T-helper 2 cell treated with Interferon-gamma antibody and Interleukin-4, amounts not matched to agents 100 ng/mL and 5 ng/mL, for 36 hours (primary cell): Measurements from ENCODE around the gene PCARE. TPM values are rescaled to one million over a fixed set of nuclear protein-coding genes. Genes with fewer than 3 reads are reported as not detected.

Experiments used
- intact Hi-C: fragments of 100-400 bp; cut with micrococcal nuclease; formaldehyde crosslinking; loops from one replicate; pipeline ENCODE4 v1.15.1; 2023
- total RNA-seq: library from RNA; stranded (reverse); gene quantifications from 2 replicates; pipeline ENCODE4 v1.2.3, GENCODE V29; 2022

PCARE gene
- total RNA-seq, 1 donor from 2014 or later, result not detected

DNA sequence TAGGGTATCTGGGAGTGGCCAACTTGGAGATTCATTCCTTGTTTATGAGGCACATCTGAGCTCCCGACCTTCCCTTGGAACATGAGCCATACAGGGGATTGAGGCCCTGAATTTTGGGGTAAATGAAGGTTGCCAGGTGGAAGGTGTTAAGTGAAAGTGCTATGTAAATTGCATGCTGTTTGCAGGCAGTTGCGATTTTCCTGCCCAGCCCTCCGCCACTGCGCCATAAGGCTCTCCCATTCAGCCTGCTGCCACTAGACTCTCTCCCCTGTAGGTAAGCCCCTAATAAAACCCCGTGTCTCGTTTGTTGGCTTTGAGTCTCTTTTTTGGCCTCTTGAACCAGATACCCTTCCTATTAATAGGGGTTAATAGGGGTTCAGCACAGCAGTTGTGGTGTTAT is 33.8 kb downstream of the PCARE start:
- intact Hi-C loops, result no loop called here

DNA sequence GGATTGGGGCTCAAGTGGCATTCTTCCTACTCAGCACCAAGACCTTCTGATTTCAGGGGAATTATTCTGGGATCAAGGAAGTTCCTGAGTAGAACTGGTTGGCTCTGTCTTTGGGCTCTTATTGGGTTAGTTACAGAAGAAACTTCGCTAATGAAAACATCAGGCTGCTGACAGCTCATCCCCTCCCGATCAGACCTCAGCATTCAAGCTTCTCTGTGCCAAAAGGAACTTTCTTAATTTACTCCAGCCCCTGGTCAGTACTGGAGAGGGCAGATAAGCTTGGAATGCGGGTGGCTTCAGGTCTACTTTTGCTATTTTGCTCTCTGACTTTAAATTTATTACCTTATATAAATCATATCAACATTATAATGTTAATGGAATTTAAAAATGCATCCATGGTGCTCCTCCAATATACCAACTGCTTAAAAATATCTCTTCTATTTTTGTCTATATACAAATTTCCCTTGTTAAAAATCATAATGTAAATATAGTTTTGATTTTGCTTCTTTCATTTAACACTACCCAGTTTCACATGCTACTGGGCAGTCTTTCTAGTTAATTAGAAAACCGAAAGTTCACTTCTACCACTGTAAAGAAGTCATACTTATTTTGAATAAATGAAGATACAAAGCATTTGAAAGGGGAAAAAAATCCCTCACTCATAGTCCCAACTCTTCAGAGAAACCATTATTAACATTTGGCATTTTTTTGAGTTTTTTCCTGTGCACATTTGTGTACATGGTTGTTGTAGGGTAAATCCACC is 34.4 kb downstream of the PCARE start:
- intact Hi-C loops, result no loop called here

DNA sequence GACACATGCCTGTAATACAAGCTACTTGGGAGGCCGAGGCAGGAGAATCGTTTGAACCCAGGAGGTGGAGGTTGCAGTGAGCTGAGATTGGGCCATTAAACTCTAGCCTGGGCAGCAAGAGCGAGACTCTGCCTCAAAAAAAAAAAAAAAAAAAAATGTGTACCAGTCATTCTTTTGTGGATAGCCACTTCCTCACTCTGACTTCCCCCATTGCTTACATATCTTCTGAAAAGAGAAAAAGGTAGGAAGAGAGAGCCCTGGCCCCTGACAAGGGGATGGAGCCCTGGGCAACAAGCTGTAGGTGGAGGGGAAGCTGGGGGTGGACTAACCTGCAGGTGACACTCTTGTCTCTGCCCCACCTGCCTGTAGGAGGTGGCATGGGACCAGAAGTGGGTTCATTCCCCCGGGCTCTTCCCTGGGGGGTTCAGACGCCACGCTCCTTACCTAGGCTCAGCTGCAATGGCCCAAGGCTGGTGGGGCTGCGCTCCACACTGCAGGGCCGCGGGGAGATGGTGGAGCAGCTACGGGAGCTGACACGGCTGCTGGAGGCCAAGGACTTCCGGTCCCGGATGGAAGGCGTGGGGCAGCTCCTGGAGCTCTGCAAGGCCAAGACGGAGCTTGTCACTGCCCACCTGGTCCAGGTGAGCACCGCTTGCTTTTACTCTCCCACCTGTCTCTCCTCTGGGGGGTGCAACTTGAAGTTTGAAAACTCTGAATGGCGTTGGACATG is 39.1 kb downstream of the PCARE start:
- intact Hi-C loops, result no loop called here

DNA sequence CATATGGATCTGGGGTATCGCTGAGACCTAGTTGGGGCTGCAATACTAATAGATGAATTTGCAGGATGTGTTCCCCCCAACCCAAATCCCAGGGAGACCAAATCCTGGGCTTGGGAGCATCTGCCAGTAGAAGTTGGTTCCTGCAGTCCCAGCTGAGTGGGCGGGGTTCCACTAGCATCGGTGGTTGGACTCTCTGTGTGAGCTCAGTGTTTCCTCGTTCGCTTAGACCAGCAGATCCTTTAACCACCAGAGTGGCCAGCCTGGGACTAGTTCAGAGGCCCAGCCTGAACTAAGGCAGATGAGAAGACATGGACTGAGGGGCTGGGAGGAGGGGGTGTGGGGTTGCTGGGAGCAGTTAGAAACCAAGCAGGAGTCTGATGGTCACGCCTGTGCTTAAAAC is 40.7 kb downstream of the PCARE start:
- intact Hi-C loops, result no loop called here

DNA sequence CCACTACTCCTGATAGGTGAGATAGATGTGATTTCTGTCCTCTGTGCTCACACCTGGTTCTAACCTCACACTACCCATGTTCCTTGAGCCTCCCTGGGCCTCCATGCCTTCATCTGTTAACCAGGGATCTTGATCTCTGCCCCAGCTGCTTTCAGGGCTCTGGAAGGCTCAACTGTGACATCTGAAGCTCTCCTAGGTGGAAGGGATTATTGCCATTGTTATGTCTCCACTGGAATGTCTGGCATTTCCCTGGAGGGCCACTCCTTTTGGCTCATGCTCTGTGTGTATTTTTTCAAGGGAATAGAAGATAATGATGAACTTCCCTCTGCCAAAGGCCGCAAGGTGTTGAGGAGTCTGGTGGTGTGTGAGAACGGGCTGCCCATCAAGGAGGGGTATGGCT is 41.2 kb downstream of the PCARE start:
- intact Hi-C loops, result no loop called here

DNA sequence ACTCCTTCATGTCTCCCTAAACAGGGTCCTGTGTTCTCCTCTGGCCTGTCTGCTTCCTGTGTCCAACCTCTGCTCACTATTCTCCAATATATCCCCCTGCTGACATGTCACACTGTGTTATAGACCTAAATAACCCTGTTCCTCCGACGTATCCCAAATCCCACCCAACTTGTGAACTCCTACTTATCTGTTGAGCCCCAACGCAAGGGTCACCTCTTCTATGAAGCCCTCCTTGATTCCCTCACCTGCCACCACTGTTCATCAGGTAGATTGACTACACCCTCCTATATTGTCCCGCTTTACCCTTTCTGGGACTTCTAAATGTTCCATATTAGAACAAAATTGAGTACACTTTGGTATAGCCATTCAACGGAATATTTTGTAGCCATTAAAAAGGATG is 42.1 kb downstream of the PCARE start:
- intact Hi-C loops, result no loop called here

DNA sequence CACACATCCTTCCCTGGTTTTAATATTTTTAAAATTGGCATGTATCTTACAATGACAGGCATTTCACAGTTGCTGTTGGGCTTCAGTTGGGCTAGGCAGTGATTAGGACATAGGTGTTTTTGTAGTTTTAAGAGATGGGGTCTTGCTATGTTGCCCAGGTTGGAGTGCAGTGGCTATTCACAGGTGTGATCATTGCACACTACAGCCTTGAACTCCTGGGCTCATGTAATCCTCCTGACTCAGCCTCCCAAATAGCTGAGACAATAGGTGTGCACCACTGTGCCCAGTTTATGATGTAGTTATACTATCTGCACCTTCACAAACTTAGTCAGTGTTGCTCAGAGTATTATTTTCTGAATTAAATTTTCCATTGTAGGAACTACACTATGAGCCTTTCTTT is 43.3 kb downstream of the PCARE start:
- intact Hi-C loops, result no loop called here

DNA sequence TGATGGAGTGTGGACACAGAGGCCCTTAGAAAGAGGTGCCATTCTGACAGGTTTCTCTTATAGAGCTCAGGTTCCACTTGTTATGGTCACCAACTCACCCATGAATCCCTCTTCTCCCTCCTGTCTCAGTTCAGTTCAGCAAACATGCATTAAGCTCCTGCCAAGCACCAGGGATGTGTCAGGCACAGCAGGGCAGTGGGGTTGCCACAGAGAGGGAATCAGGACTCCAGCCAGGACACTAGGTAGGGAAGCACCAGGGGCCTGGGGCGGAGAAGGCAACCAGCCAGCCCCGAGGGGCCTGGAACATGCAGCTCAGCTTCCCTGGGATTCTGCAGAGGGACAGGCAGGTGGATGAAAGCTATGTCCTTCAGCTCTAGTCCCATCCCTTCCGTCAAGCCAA is 48.6 kb downstream of the PCARE start:
- intact Hi-C loops, result no loop called here

DNA sequence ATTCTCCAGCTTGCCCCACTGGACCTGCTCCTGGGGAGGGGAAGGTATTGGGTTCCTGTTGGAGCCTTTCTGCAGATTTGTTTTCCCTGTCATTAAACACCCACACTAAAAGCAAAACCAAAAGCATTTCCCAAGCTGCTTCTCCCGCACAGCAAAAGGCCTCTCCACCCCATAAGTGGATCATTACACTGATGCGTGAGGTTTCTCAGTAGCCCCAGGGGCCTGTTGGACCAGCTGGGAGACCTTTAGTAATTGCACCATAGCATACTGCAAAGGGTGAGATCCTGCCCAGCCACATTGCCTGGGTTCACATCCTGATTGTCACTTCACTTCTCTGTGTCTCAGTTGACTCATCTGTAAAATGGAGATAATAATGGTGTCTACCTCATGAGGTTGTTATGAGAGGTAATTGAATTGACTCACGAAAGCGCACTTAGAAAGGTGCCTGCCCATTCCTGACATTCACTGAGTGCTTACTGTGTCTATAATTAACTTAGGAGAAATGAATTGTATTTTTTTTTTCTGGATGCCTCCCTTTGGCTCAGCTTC is 49.4 kb downstream of the PCARE start:
- intact Hi-C loops, result no loop called here

DNA sequence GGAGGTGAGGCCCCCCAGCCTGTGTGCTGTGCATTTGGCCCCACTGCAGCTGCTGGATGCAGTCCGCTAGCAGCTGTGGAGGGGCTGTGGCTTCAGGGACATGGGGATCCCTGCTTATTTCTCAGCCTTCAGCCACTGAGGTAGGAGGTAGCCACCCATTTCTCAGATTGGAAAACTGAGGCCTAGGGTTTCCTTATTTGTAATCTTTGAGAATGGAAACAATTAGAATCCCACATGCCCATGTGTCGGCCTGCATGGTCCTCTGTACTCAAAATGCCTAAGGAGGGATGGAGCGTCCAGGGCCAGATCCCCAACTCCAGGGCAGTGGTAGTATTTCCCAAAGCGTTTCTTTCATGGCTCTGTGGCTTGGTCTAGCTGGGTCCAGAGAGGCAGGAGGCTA is 51.1 kb downstream of the PCARE start:
- intact Hi-C loops, result no loop called here

DNA sequence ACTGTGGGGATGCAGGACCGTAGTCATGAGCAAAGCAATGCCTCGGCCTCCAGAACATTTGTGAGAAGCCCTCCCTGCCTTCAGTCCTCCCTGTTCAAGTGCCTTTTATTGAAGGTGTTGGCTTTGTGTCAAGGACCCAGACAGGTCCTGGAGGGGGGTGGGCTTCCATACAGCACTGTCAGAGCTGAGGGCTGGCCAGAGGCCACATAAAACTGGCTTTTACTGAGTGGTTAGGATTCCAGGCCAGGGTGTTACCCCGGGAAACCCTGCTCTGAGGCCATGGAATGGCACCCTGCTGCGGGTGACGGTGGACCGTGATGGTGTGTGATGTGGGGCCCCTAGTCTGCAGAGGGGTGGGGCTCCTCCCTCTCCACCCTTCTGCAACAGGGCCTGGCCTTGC is 51.6 kb downstream of the PCARE start:
- intact Hi-C loops, result no loop called here

DNA sequence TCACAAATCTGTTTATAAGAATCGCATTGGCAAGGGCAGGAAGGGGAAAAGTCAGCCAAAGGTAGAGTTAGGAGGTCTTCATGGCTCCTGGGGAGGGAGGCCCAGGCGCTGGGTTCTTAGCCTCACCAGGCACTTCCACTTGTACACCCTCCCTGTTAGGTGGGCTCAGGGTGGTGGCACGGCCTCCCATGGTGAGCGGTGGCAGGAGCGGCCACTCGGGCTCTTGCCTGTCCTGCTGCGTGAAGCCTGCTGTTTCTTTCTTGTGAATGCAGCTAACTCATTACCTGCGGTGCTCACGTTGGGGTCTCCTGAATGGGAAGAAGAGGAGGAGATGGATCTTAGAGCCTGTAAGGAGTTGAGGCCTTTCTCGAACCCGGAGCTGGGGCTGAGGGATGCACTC is 52.4 kb downstream of the PCARE start:
- intact Hi-C loops, result no loop called here

DNA sequence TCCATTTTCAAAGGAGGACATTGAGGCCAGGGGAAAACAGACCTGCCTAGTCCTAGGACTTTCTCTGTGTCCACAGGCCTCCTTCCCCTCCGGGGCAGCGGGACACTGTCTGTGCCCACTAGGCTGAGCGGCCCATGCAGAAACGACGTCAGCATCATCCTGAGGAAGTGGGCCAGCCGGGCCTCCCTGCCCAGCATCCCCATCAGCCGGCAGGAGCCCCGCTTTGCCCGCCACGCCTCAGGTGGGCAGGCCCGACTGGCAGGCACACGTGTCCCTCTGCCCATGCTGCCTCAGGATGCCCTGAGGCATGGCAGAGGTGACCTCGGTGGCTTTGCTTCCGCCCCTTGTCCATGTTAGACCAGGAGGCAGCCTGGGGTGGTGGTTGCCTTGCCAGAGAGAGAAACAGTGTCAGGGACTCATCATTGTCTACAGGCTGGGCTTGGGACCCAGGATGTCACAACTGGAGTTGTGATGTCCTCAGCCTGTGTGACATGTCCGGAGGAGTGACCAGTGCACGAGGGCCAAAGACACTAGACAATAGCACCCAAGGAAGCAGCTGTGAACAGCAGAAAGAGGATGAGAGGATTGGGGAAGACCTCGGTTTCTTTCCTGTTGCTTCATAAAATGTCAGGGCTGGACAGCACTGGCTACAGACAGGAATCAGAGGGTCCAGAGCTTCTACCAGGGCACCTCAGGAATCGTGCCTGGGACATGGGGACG is 56.4 kb downstream of the PCARE start:
- intact Hi-C loops, result loop anchor here (10.0 kb wide), 1 partner anchor 203 kb away; the partner anchor contains the start of gene SPDYA

DNA sequence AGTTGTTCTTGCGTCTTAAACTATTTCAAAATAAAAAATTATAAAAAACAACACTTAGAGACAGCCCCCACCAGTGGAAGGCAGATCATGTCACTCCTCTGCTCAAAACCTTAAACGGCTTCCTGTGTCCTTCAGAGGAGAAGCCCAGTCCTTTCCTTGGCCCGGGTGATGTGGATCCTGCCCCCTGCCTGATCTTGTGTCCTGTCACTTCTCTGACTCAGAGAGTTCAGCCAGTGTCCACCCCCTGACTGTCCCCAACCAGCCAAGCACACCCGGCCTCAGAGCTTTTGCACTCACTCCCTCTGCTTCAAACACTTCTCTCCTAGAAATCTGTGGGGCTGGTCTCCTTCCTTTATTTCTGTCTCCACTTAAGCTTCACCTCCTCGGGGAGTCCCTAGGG is 57.8 kb downstream of the PCARE start:
- intact Hi-C loops, result loop anchor here (10.0 kb wide), 1 partner anchor 202 kb away; the partner anchor contains the start of gene SPDYA

DNA sequence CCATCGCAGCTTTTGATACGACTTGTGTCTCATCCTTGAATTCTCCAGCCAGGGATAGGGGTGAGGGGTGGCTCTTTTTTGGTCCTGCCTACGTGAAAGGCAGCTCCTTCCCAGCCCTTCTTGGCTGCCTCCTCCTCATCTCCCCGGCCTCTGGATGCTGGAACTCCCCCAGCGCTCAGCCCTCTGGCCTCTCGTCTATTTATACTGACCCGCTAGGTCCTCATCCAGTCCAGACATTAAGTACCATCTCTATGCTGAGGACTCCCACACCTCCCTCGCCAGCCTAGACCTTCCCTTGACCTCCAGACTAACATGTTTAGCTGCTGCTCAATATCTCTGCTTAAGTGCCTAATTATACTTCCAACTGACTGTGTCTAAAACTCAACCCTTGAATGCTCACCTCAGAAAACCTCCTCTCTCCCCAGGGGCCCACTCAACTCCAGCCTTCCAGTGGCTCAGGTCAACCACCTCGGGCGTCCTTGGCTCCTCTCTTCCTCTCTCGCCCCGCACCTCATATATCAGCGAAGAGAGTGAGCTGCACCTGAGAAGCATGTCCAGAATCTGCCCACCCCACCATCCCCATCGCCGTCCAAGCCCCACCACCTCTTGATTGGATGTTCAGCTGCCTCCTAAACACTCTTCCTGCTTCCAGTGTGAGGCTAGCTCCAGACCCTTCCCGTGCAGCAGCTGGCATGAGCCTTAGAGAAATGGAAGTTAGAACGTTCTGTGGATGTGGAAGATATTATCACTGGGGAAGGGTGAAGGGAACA is 58.4 kb downstream of the PCARE start:
- intact Hi-C loops, result loop anchor here (2.0 to 10.0 kb wide), 3 partner anchors 57 to 201 kb away; partner anchors contain the start of gene SPDYA

DNA sequence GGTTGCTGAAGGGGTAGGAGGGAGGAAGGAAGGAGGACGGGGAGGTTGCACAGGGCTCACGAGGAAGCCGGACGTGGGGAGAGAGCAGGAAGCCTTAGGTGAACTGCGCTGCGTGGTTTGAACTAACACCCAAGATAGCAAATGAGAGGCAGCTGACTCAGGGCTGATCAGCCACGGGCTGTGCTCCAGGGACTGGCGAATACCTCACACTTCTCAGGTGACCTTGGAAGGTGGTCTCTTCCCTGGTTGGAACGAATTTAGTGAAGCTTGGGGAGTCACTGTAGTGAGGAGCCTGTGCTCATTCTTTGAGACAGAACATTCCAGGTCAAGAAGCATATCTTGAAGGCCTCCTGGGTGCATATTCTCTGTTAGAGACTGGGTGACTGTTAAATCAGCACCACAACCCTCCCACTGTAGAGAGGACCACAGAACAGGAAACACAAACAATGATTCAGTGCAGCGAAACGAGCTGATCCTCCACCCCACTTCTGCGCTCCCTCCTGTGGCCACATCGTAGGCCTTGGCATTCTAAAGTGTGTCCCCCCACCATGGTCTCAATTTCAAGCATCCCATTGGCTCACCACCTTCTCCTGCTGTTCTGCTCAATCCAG is 59.4 kb downstream of the PCARE start:
- intact Hi-C loops, result loop anchor here (2.0 to 10.0 kb wide), 3 partner anchors 56 to 200 kb away; partner anchors contain the start of gene SPDYA

DNA sequence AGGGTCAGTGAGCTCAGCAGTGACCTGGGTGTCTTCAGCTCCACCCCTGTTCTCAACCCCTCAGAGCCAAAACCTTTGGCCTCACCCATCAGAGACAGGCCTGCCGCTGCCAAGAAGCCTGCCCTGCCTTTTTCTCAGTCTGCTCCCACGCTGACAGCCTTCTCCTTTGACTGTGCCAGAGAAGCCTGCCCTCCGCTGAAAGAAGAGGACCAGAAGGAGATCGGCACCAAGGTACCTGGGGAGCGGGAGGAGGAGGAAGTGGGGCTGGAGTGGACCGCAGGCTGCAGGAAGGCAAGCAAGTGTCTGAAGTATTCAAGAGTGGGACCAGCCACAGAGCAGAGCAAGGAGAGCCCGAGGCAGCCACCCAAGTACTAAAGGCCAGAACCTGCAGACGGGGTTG is 60.0 kb downstream of the PCARE start:
- intact Hi-C loops, result loop anchor here (2.0 to 10.0 kb wide), 3 partner anchors 56 to 200 kb away; partner anchors contain the start of gene SPDYA

DNA sequence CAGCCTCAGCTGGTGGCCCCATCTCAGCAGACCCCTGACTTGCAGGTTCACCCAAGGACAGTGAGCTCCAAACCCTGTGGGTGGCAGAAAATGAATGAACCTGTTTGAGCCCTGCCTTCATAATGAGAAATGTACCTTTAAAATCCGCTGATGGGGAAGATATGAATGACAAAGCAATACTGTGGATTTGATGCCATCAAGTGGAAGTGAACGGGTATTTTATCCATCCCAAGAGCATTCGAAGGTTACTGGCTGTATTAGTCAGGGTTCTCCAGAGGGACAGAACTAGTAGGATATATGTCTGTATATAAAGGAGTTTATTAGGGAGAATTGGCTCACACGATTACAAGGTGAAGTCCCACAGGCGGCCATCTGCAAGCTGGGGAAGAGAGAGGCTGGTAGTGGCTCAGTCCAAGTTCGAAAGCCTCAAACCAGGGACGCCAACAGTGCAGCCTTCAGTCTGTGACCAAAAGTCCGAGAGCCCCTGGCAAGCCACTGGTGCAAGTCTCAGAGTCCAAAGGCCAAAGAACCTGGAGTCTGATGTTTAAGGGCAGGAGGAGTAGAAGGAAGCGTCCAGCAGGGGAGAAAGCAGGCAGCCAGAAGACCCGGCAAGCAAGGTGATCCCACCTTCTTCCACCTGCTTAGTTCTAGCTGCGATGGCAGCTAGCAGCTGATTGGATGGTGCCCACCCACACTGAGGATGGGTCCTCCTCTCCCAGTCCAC is 61.1 kb downstream of the PCARE start:
- intact Hi-C loops, result loop anchor here (10.0 kb wide), 1 partner anchor 198 kb away; the partner anchor contains the start of gene SPDYA

DNA sequence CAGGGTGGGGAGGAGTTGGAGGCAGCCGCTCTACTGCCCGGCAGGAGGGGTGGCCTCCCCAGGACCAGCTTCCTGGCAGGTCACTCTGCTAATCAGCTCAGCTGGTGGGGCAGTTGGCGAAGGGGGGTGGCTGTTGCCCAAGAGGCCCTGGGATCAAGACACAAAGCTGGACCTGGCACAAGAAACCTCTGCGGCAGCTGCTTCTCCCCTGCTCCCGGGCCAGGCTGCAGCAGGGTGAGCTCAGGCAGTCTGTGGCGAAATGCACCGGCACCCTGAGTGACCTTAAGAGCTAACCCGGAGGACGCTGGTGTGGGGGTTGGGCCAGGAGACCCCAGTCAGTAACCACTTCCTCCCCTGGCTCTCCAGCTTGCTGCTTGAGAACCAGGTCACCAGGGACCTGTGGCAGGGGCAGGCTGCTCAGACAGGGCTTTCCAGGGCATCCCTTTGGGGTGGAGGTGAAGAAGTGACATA is 62.1 kb downstream of the PCARE start:
- intact Hi-C loops, result loop anchor here (10.0 kb wide), 1 partner anchor 197 kb away; the partner anchor contains the start of gene SPDYA
